PC-3 (cell line): Measurements from ENCODE around the gene FMO3. TPM values are rescaled to one million over a fixed set of nuclear protein-coding genes. Genes with fewer than 3 reads are reported as not detected.

Experiments
- ATAC-seq: fragments of 200-7000 bp; cut with Tn5 transposase; 2 replicates; pipeline ENCODE4 v1.9.1; 2020; ENCODE audit warnings: mild to moderate bottlenecking, moderate library complexity
- BruUV-seq: library from RNA; stranded (reverse); fragments of 400-500 nt; replicated peaks from 2 replicates; lab custom pipeline; 2021; lab: Mats Ljungman, UMichigan
- CTCF ChIA-PET: fragments of 300-600 bp; sonication (Branson Sonifier 250); formaldehyde crosslinking; loops from one replicate; lab custom pipeline; 2022; ENCODE audit warnings: antibody characterized with exemption; lab: Charles Lee
- POLR2A ChIA-PET: fragments of 300-600 bp; sonication (Branson Sonifier 250); formaldehyde crosslinking; loops from one replicate; lab custom pipeline; 2022; ENCODE audit warnings: antibody characterized with exemption; ENCODE audit not compliant: unreplicated experiment; lab: Charles Lee
- DNase-seq: peaks from one replicate; pipeline ENCODE4 v3.0.0-alpha.2; 2015
- H2AFZ ChIP-seq: fragments of 300-600 bp; sonication (generic); 2 replicates; pipeline ENCODE4 v1.6.0; 2016; ENCODE audit warnings: antibody characterized with exemption, low read length
- H3F3A ChIP-seq: fragments of 300-600 bp; sonication (generic); one replicate; pipeline ENCODE4 v1.6.0; 2017; ENCODE audit warnings: antibody characterized with exemption, low read length, control low read depth, mild to moderate bottlenecking; ENCODE audit not compliant: unreplicated experiment
- H3K27ac ChIP-seq: fragments of 300-600 bp; sonication (generic); 2 replicates; pipeline ENCODE4 v1.5.1; 2016; ENCODE audit warnings: mild to moderate bottlenecking, low read length
- H3K27me3 ChIP-seq: fragments of 300-600 bp; sonication (generic); 2 replicates; pipeline ENCODE4 v1.6.1; 2016; ENCODE audit warnings: low read length, mixed read lengths
- H3K36me3 ChIP-seq: fragments of 300-600 bp; sonication (generic); 2 replicates; pipeline ENCODE4 v1.6.1; 2016; ENCODE audit warnings: low read depth, mixed run types, low read length, mixed read lengths
- H3K4me1 ChIP-seq: fragments of 300-600 bp; sonication (generic); 2 replicates; pipeline ENCODE4 v1.5.1; 2016; ENCODE audit warnings: low read length; ENCODE audit not compliant: insufficient read depth
- H3K4me2 ChIP-seq: fragments of 300-600 bp; sonication (generic); 2 replicates; pipeline ENCODE4 v1.6.0; 2016; ENCODE audit warnings: low read length
- H3K4me3 ChIP-seq: fragments of 300-600 bp; sonication (generic); 2 replicates; pipeline ENCODE4 v1.5.1; 2016; ENCODE audit warnings: mild to moderate bottlenecking, low read length, mixed read lengths
- H3K79me2 ChIP-seq: fragments of 300-600 bp; sonication (generic); 2 replicates; pipeline ENCODE4 v1.6.1; 2017; ENCODE audit warnings: low read length, mixed read lengths
- H3K9ac ChIP-seq: fragments of 300-600 bp; sonication (generic); 2 replicates; pipeline ENCODE4 v1.6.0; 2016; ENCODE audit warnings: mild to moderate bottlenecking, low read length
- H3K9me2 ChIP-seq: fragments of 300-600 bp; sonication (generic); replicated peaks from 2 replicates; pipeline ENCODE4 v1.6.1; 2016; ENCODE audit warnings: mixed run types, low read length, mixed read lengths
- H3K9me3 ChIP-seq: fragments of 300-600 bp; sonication (generic); 2 replicates; pipeline ENCODE4 v1.6.1; 2016; ENCODE audit warnings: low read length, mixed read lengths
- H4K20me1 ChIP-seq: fragments of 300-600 bp; sonication (generic); 2 replicates; pipeline ENCODE4 v1.6.1; 2016; ENCODE audit warnings: low read length, mixed read lengths
- CTCF ChIP-seq: fragments of 300-600 bp; sonication (generic); conservative IDR thresholded peaks from 2 replicates; pipeline ENCODE4 v1.5.1; 2017; ENCODE audit warnings: antibody characterized with exemption, low read depth, mild to moderate bottlenecking, low read length
- EZH2 ChIP-seq: fragments of 300-600 bp; sonication (generic); IDR thresholded peaks from one replicate; pipeline ENCODE4 v1.6.1; 2017; ENCODE audit warnings: antibody characterized with exemption, mild to moderate bottlenecking, low read length; ENCODE audit not compliant: unreplicated experiment
- EZH2phosphoT487 ChIP-seq: fragments of 300-600 bp; sonication (generic); IDR thresholded peaks from 2 replicates; pipeline ENCODE4 v1.6.1; 2018; ENCODE audit warnings: mild to moderate bottlenecking, antibody characterized with exemption, low read length, borderline replicate concordance
- intact Hi-C: fragments of 100-400 bp; cut with micrococcal nuclease; formaldehyde crosslinking; loops from 2 replicates; pipeline ENCODE4 v1.9.0; 2023
- total RNA-seq: library from RNA; depleted of rRNA; stranded (reverse); fragments of >200 nt; gene quantifications from 2 replicates; pipeline ENCODE4 v1.2.3, GENCODE V29; 2014

The FMO3 gene
- total RNA-seq, 1 experiment from 2014 or later, result not detected

GRCh38 chr1:171075041-171075440, 15.7 kb upstream of the FMO3 start:
- DNase-seq (no peak), ATAC-seq (no peak)
- TF ChIP-seq CTCF, result no peak
- TF ChIP-seq EZH2phosphoT487, result no peak
- TF ChIP-seq EZH2, result no peak
- Histone ChIP-seq H3K4me1 (no peaks in the 10 kb centered on the region), H3F3A (no peaks in the 10 kb centered on the region), H3K9me3 (no peaks in the 10 kb centered on the region), H3K4me2 (no peak overlapping the region), H3K36me3 (no peaks in the 10 kb centered on the region), H3K4me3 (no peak overlapping the region), H3K9me2 (no peaks in the 10 kb centered on the region), H3K27ac (no peak overlapping the region), H3K27me3 (peaks cover 53% of the 10 kb centered on the region), H2AFZ (no peak overlapping the region), H3K9ac (no peak overlapping the region), H3K79me2 (no peaks in the 10 kb centered on the region), H4K20me1 (no peaks in the 10 kb centered on the region)
- intact Hi-C loops, result no loop called here
- POLR2A ChIA-PET, result no interaction called here
- no TSS peak for BruUV-seq
- CTCF ChIA-PET, result no interaction called here

- H3K79me2 ChIP-seq, result no peaks in the 10 kb centered on the region
- no peaks in the 10 kb centered on the region for H3K4me1 ChIP-seq
- H3K9me3 ChIP-seq, result no peaks in the 10 kb centered on the region
- H3F3A ChIP-seq, result no peaks in the 10 kb centered on the region
- no peaks in the 10 kb centered on the region for H3K9me2 ChIP-seq
- 0 out of 2 replicates have a peak overlapping the region, but pooled peaks have one; percentile 3 for H2AFZ ChIP-seq
- H3K4me2 ChIP-seq, result no peak overlapping the region
- intact Hi-C loops, result loop anchor here (1.0 kb wide), 3 partner anchors 107 to 233 kb away; partner anchors contain the start of gene FMO4
- ChIA-PET CTCF (interaction anchor here (0.5 to 1.6 kb wide), 5 partner anchors 108 to 565 kb away, joined by 5 to 13 read pairs (median 10); partner anchors contain the start of gene FMO4), POLR2A (no interaction called here)
- H3K36me3 ChIP-seq, result no peaks in the 10 kb centered on the region
- DNase-seq (peak; percentile 62), ATAC-seq (peak; percentile 61)
- BruUV-seq, result no TSS peak
- H3K27me3 ChIP-seq, result peaks cover 31% of the 10 kb centered on the region
- H3K27ac ChIP-seq, result no peak overlapping the region
- H3K9ac ChIP-seq, result no peak overlapping the region
- H4K20me1 ChIP-seq, result no peaks in the 10 kb centered on the region
- H3K4me3 ChIP-seq, result no peak overlapping the region
- TF ChIP-seq CTCF (peak; percentile 79), EZH2phosphoT487 (no peak), EZH2 (no peak)
Measured at GRCh38 chr1:171081314-171081753, 9.4 kb upstream of the FMO3 start.

- Histone ChIP-seq H3K4me1 (no peaks in the 10 kb centered on the region), H3K4me2 (no peak overlapping the region), H3K79me2 (no peaks in the 10 kb centered on the region), H4K20me1 (no peaks in the 10 kb centered on the region), H3K9me3 (no peaks in the 10 kb centered on the region), H3F3A (no peaks in the 10 kb centered on the region), H3K9ac (no peak overlapping the region), H3K9me2 (no peaks in the 10 kb centered on the region), H3K36me3 (no peaks in the 10 kb centered on the region), H2AFZ (0 out of 2 replicates have a peak overlapping the region, but pooled peaks have one; percentile 3), H3K27me3 (peaks cover 31% of the 10 kb centered on the region), H3K4me3 (no peak overlapping the region), H3K27ac (no peak overlapping the region)
- DNase-seq, result no peak
- no TSS peak for BruUV-seq
- ChIA-PET POLR2A (no interaction called here), CTCF (interaction anchor here (1.0 to 1.6 kb wide), 4 partner anchors 108 to 232 kb away, joined by 5 to 13 read pairs (median 10); partner anchors contain the start of gene FMO4)
- no peak for ATAC-seq
- TF ChIP-seq EZH2 (no peak), EZH2phosphoT487 (no peak), CTCF (no peak)
- intact Hi-C loops, result loop anchor here (1.0 kb wide), 3 partner anchors 107 to 233 kb away; partner anchors contain the start of gene FMO4
Measured at GRCh38 chr1:171081763-171082201, 8.9 kb upstream of the FMO3 start.
